Tibial nerve (tissue), 4 donors: Measurements from ENCODE around the gene SPTBN1.

Experiments used
- CTCF ChIP-seq, 5 experiments: fragments of 200-600 bp in 3 of 5; fragments of 450-650 bp in 2 of 5; sonication (generic) in 3 of 5; IDR thresholded peaks; one replicate each; pipeline ENCODE4 v1.5.1; 2016 to 2019; ENCODE audit warnings: antibody characterized with exemption in 5 of 5, mild to moderate bottlenecking in 3 of 5, moderate library complexity in 2 of 5
- EP300 ChIP-seq, 2 donors: sonication (generic); formaldehyde crosslinking; IDR thresholded peaks; one replicate each; pipeline ENCODE4 v1.6.1; 2017; ENCODE audit warnings: antibody characterized with exemption in 2 of 2, mild to moderate bottlenecking in 1 of 2

GRCh38 chr2:54712516-54712915 is 256.4 kb downstream of the SPTBN1 start:
- TF ChIP-seq CTCF (IDR thresholded peaks at IDR 0.05) = no peak
- no peak for TF ChIP-seq EP300 (IDR thresholded peaks at IDR 0.05)
